H9 (cell line): ENCODE data around the gene AP1AR. TPM values are rescaled to one million over a fixed set of nuclear protein-coding genes. Genes with fewer than 3 reads are reported as not detected.

Experiments used
- DNase-seq: peaks from one replicate; pipeline ENCODE4 v3.0.0-alpha.2; 2017
- H2AFZ ChIP-seq: one replicate; pipeline ENCODE4 v1.6.1; 2013; ENCODE audit warnings: mild to moderate bottlenecking, low read length, control low read depth, moderate library complexity
- H2AK5ac ChIP-seq: 2 replicates; pipeline ENCODE4 v1.6.1; 2013; ENCODE audit warnings: low read length, control low read depth, mixed read lengths; ENCODE audit not compliant: insufficient read length
- H2BK120ac ChIP-seq: one replicate; pipeline ENCODE4 v1.6.1; 2013; ENCODE audit warnings: low read depth, mild to moderate bottlenecking, low read length, control low read depth, inconsistent platforms; ENCODE audit not compliant: poor library complexity, severe bottlenecking
- H2BK12ac ChIP-seq: 2 replicates; pipeline ENCODE4 v1.6.1; 2013; ENCODE audit warnings: low read length, control low read depth, mixed read lengths, low read depth; ENCODE audit not compliant: insufficient read length
- H2BK15ac ChIP-seq: 2 replicates; pipeline ENCODE4 v1.6.1; 2013; ENCODE audit warnings: low read depth, low read length, control low read depth
- H2BK20ac ChIP-seq: one replicate; pipeline ENCODE4 v1.6.1; 2013; ENCODE audit warnings: low read depth, mild to moderate bottlenecking, low read length, control low read depth, inconsistent platforms; ENCODE audit not compliant: poor library complexity, severe bottlenecking
- H2BK5ac ChIP-seq: 2 replicates; pipeline ENCODE4 v1.6.1; 2013; ENCODE audit warnings: low read length, control low read depth, mixed read lengths; ENCODE audit not compliant: insufficient read length
- H3K14ac ChIP-seq: 2 replicates; pipeline ENCODE4 v1.6.1; 2013; ENCODE audit warnings: low read length, control low read depth; ENCODE audit not compliant: insufficient read depth
- H3K18ac ChIP-seq: 2 replicates; pipeline ENCODE4 v1.6.1; 2013; ENCODE audit warnings: low read depth, mild to moderate bottlenecking, mixed read lengths, low read length, control low read depth; ENCODE audit not compliant: insufficient read length
- H3K23ac ChIP-seq: 2 replicates; pipeline ENCODE4 v1.6.1; 2013; ENCODE audit warnings: low read length, control low read depth, mixed read lengths, low read depth; ENCODE audit not compliant: insufficient read length
- H3K23me2 ChIP-seq: 2 replicates; pipeline ENCODE4 v1.6.1; 2013; ENCODE audit warnings: low read depth, mild to moderate bottlenecking, mixed read lengths, low read length, control low read depth; ENCODE audit not compliant: insufficient read length, poor library complexity, severe bottlenecking
- H3K27ac ChIP-seq: 2 replicates; pipeline ENCODE4 v1.5.1; 2013; ENCODE audit warnings: low read length, control low read depth, mixed read lengths, low read depth; ENCODE audit not compliant: insufficient read length
- H3K27me3 ChIP-seq: 2 replicates; pipeline ENCODE4 v1.6.1; 2013; ENCODE audit warnings: low read length, control low read depth, inconsistent platforms; ENCODE audit not compliant: insufficient read depth
- H3K4ac ChIP-seq: 2 replicates; pipeline ENCODE4 v1.6.1; 2013; ENCODE audit warnings: low read depth, mild to moderate bottlenecking, control low read depth, inconsistent platforms, low read length, moderate library complexity
- H3K4me1 ChIP-seq: 2 replicates; pipeline ENCODE4 v1.6.1; 2013; ENCODE audit warnings: low read length, control low read depth, inconsistent platforms; ENCODE audit not compliant: insufficient read depth
- H3K4me2 ChIP-seq: 2 replicates; pipeline ENCODE4 v1.6.1; 2013; ENCODE audit warnings: low read length, control low read depth, mixed read lengths; ENCODE audit not compliant: insufficient read length, insufficient read depth
- H3K56ac ChIP-seq: 2 replicates; pipeline ENCODE4 v1.6.1; 2013; ENCODE audit warnings: low read depth, mild to moderate bottlenecking, mixed read lengths, low read length, control low read depth; ENCODE audit not compliant: insufficient read length
- H3K79me1 ChIP-seq: 2 replicates; pipeline ENCODE4 v1.6.1; 2013; ENCODE audit warnings: low read depth, mild to moderate bottlenecking, moderate library complexity, low read length, control low read depth, inconsistent platforms; ENCODE audit not compliant: insufficient read depth, poor library complexity, severe bottlenecking
- H3K79me2 ChIP-seq: 2 replicates; pipeline ENCODE4 v1.6.1; 2013; ENCODE audit warnings: low read length, control low read depth, inconsistent platforms; ENCODE audit not compliant: insufficient read depth
- H3K9ac ChIP-seq: 2 replicates; pipeline ENCODE4 v1.6.1; 2013; ENCODE audit warnings: low read length, control low read depth, mixed read lengths; ENCODE audit not compliant: insufficient read length; ENCODE audit errors: extremely low read depth
- H3K9me3 ChIP-seq: one replicate; pipeline ENCODE4 v1.6.1; 2013; ENCODE audit warnings: low read depth, low read length, inconsistent platforms; ENCODE audit not compliant: control insufficient read depth
- H3T11ph ChIP-seq: one replicate; pipeline ENCODE4 v1.6.1; 2013; ENCODE audit warnings: mild to moderate bottlenecking, low read length, control low read depth, inconsistent platforms
- H4K20me1 ChIP-seq: one replicate; pipeline ENCODE4 v1.6.1; 2013; ENCODE audit not compliant: control insufficient read depth, insufficient read length, insufficient read depth
- H4K5ac ChIP-seq: 2 replicates; pipeline ENCODE4 v1.6.1; 2013; ENCODE audit warnings: low read depth, mild to moderate bottlenecking, mixed read lengths, low read length, control low read depth; ENCODE audit not compliant: insufficient read length
- H4K8ac ChIP-seq: replicated peaks from 2 replicates; pipeline ENCODE4 v1.6.1; 2013; ENCODE audit warnings: low read length, control low read depth, mixed read lengths, low read depth; ENCODE audit not compliant: insufficient read length
- H4K91ac ChIP-seq: 2 replicates; pipeline ENCODE4 v1.6.1; 2013; ENCODE audit warnings: low read depth, mild to moderate bottlenecking, moderate library complexity, mixed read lengths, low read length, control low read depth; ENCODE audit not compliant: insufficient read length
- H3K27ac Mint-ChIP-seq, 3 experiments: 2 replicates in 2 of 3; 3 replicates in 1 of 3; pipeline ENCODE4 v1.8.0; 2020 to 2021; ENCODE audit warnings: mixed read lengths in 3 of 3, mild to moderate bottlenecking in 1 of 3, moderate library complexity in 1 of 3
- H3K27me3 Mint-ChIP-seq: 2 replicates; pipeline ENCODE4 v1.8.0; 2021; ENCODE audit warnings: low read depth, mild to moderate bottlenecking, moderate library complexity, mixed read lengths
- H3K36me3 Mint-ChIP-seq, 3 experiments: 2 replicates in 2 of 3; 3 replicates in 1 of 3; pipeline ENCODE4 v1.8.0; 2020 to 2021; ENCODE audit warnings: low read depth in 3 of 3, mixed read lengths in 3 of 3; ENCODE audit not compliant: insufficient read depth in 1 of 3
- H3K4me1 Mint-ChIP-seq, 2 experiments: 2 replicates each; pipeline ENCODE4 v1.8.0; 2020; ENCODE audit warnings: mixed read lengths in 2 of 2
- H3K4me3 Mint-ChIP-seq, 2 experiments: 2 replicates in 1 of 2; 3 replicates in 1 of 2; pipeline ENCODE4 v1.8.0; 2020 to 2021; ENCODE audit warnings: mild to moderate bottlenecking in 2 of 2, mixed read lengths in 2 of 2, moderate library complexity in 1 of 2
- H3K9me3 Mint-ChIP-seq, 2 experiments: 2 replicates in 1 of 2; 3 replicates in 1 of 2; pipeline ENCODE4 v1.8.0; 2020; ENCODE audit warnings: mild to moderate bottlenecking in 2 of 2, mixed read lengths in 2 of 2, moderate library complexity in 1 of 2
- CTCF ChIP-seq: fragments of 200-600 bp; sonication (generic); conservative IDR thresholded peaks from 3 replicates; pipeline ENCODE4 v1.8.0; 2021; ENCODE audit warnings: antibody characterized with exemption, mild to moderate bottlenecking
- WGBS: extraction: QIAGEN DNeasy Blood & Tissue Kit; methylation state at CpG from one replicate; pipeline ENCODE4 v1.1.7; 2013; ENCODE audit warnings: missing lambda C conversion rate, low lambda C conversion rate, mixed read lengths; ENCODE audit not compliant: insufficient read length; ENCODE audit errors: extremely low coverage; 5-methylcytosine and 5-hydroxymethylcytosine counted together
- total RNA-seq: library from RNA; stranded (reverse); gene quantifications from 2 replicates; pipeline ENCODE4 v1.2.1, GENCODE V29; 2021

Gene AP1AR
- total RNA-seq, 1 experiment from 2014 or later: 24.2 TPM

GRCh38 chr4:112284662-112285411 is 53.2 kb downstream of the AP1AR start:
- no peak overlapping the region for H3K27ac Mint-ChIP-seq

More at GRCh38 chr4:112284662-112285411, 53.2 kb downstream of the AP1AR start:
- no CpG with 5 or more reads among the region's 15 CpGs for WGBS
- H3K79me2 ChIP-seq: no peaks in the 10 kb centered on the region
- no peak overlapping the region for H4K5ac ChIP-seq
- no peak overlapping the region for H3K9ac ChIP-seq
- no peak overlapping the region for H3K27ac ChIP-seq
- H3K23ac ChIP-seq: no peak overlapping the region
- H3K23me2 ChIP-seq: peaks cover 13% of the 10 kb centered on the region
- H3T11ph ChIP-seq: no peak overlapping the region
- Mint-ChIP-seq H3K4me3 (peak overlapping the region; percentile 71 to 85), H3K9me3 (peaks cover 8 to 12% of the 10 kb centered on the region in 2 experiments), H3K4me1 (peaks cover 7 to 16% of the 10 kb centered on the region in 2 experiments), H3K27me3 (peaks cover 44% of the 10 kb centered on the region), H3K36me3 (peaks cover 4 to 22% (median 4%) of the 10 kb centered on the region in 3 experiments; a peak in 6 of 7 replicates)
- no peak overlapping the region for H2AK5ac ChIP-seq
- no peak overlapping the region for H2BK20ac ChIP-seq
- H3K4me2 ChIP-seq: peak overlapping the region; percentile 75
- no peak overlapping the region for H4K8ac ChIP-seq
- H3K14ac ChIP-seq: no peak overlapping the region
- H2AFZ ChIP-seq: no peak overlapping the region
- H3K27me3 ChIP-seq: no peaks in the 10 kb centered on the region
- H3K4me1 ChIP-seq: no peaks in the 10 kb centered on the region
- no peak for TF ChIP-seq CTCF
- no peaks in the 10 kb centered on the region for H4K20me1 ChIP-seq
- no peak overlapping the region for H2BK5ac ChIP-seq
- no peak overlapping the region for H4K91ac ChIP-seq
- H2BK120ac ChIP-seq: no peak overlapping the region
- no peaks in the 10 kb centered on the region for H3K9me3 ChIP-seq
- H3K79me1 ChIP-seq: no peaks in the 10 kb centered on the region
- H2BK15ac ChIP-seq: no peak overlapping the region
- H3K18ac ChIP-seq: no peak overlapping the region
- H3K4ac ChIP-seq: no peak overlapping the region
- no peak for DNase-seq
- no peak overlapping the region for H3K56ac ChIP-seq
- H2BK12ac ChIP-seq: no peak overlapping the region
